Measurements from ENCODE around the gene CEP131.

The CEP131 gene

DNA sequence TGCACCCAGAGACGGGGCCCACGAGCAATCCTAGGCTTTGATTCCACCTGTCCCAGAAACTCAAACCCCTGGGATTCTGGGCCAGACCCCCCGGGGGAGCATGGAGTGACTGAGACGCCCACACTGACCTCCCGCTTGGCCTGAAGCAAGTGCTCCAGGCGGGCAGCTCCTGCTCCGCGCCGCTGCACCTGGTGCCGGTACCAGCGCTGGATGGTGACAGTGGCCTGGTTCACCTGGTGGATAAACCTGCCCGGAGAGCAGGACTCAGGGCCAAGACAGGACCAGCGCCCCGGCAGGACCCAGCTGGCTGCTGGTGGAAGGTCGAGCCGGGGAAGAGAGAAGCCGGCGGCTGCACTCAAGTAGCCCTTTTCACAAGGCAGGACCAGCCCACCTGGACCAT is 22.6 kb downstream of the CEP131 start:
- no peaks in the 10 kb centered on the region for H3K36me3 Mint-ChIP-seq
- CTCF ChIA-PET: interaction anchor here (0.6 kb wide), 1 partner anchor 1637 kb away, joined by 3 read pairs; no protein-coding TSS in a partner anchor
- no peak for DNase-seq
- no peaks in the 10 kb centered on the region for H3K9me3 Mint-ChIP-seq
- H3K27ac Mint-ChIP-seq: no peak overlapping the region
- no peak overlapping the region for H3K4me3 Mint-ChIP-seq
- no peaks in the 10 kb centered on the region for H3K4me1 Mint-ChIP-seq
- no peaks in the 10 kb centered on the region for H3K27me3 Mint-ChIP-seq

DNA sequence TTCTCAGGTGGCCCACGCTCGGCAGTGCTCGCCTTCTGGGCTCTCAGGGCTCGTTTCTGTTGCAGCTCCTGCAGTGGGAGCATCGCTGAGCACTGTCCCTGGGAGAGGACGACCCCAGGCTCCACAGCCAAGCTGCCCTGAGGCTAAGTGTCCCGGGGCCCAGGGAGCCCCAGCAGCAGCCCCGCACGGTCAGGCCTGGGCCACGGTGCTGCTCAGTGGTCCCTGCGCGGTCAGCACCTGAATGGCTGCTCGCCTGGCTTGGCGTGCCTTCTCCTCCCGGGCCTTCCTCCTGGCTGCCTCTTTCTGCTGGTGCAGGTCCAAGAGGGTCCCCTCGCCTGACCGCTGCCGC is 23.3 kb downstream of the CEP131 start:
- Mint-ChIP-seq H3K27ac (no peak overlapping the region), H3K27me3 (no peaks in the 10 kb centered on the region), H3K4me1 (no peaks in the 10 kb centered on the region), H3K4me3 (no peak overlapping the region), H3K9me3 (no peaks in the 10 kb centered on the region), H3K36me3 (no peaks in the 10 kb centered on the region)
- CTCF ChIA-PET: no interaction called here
- DNase-seq: no peak

DNA sequence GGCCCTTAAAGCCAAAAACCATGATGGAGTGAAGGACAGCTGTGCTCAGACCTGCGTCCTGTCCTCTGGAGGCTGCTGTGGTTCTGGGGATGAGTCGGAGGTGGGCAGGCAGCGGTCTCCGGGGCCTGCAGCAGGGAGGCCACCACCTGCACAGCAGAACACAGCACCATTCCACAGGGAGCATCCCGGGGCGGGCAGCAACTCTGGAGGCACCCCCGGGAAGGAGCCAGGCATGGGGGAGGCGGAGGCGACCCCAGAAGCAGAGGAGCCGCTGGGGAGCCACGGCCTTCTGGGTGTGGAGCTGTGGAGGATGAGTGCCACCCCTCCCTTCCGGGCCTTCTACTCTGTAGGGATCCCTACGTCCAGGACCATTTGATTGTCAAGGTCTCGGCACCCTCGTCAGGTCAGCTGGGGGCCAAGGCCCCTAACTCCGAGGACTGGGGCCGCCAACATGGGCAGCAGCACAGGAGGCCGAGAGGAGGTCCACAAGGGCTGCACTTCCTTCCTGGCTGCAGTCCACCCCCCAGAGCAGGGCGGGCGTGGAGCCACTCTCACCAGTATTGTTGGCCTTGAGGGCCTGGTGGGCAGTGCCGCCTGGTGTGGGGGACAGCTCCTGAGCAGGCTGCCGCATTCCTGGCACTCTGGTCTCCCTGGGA is 23.8 kb downstream of the CEP131 start:
- Mint-ChIP-seq H3K36me3 (no peaks in the 10 kb centered on the region), H3K27ac (no peak overlapping the region), H3K4me1 (no peaks in the 10 kb centered on the region), H3K9me3 (no peaks in the 10 kb centered on the region), H3K4me3 (no peak overlapping the region), H3K27me3 (no peaks in the 10 kb centered on the region)
- CTCF ChIA-PET: no interaction called here
- no peak for DNase-seq

DNA sequence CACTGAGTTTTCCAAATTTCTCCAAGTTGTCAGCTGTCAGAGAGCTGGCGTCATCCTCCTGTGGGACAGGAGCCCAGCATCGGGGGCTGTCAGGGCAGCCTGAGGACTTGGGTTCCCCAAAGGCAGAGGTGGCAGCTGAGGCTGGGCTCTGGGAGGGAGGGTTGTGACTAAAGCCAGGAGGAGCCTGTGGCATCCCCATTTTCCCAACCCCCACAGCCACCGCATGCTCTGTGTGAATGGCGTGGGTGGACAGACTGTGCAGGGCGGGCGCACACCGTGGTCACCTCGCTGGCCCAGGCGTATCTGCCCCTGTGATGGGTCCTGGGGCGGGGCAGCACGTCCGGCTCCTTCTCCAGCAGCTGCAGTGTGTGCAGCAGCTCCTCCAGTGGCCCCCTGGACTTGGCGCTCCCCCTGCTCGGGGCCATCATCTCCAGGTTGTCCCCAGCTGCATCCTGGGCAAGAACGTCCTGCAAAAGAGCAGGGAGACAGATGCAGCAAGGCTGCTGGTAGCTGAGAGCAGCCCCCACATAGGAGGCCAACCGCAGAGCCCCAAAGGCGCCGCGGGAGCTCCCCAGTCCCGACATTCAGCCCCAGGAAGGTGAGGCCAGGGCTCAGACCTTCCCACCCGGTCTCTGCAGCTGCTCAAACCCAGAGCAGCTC is 24.8 kb downstream of the CEP131 start:
- DNase-seq: no peak
- Mint-ChIP-seq H3K9me3 (no peaks in the 10 kb centered on the region), H3K27ac (no peak overlapping the region), H3K27me3 (no peaks in the 10 kb centered on the region), H3K4me3 (no peak overlapping the region), H3K4me1 (no peaks in the 10 kb centered on the region), H3K36me3 (no peaks in the 10 kb centered on the region)
- CTCF ChIA-PET: interaction anchor here (0.7 kb wide), 1 partner anchor 56 kb away, joined by 3 read pairs; no protein-coding TSS in a partner anchor

DNA sequence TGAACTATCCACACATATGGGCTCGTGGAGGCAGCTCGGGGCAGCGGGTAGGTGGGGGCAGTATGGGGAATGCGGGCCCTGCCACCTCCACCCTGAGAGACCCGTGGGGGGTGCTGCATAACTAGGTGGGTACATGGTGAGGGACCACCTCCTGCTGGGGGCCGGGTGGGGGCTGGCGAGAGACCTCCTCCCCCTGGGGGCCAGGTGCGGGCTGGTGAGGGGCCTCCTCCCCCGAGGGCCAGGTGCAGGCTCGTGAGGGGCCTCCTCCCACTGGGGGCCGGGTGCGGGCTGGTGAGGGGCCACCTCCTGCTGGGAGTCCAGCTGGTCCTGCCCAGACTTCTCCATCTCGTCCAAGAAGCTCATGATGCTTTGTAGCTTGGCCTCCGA is 25.4 kb downstream of the CEP131 start:
- Mint-ChIP-seq H3K36me3 (no peaks in the 10 kb centered on the region), H3K9me3 (no peaks in the 10 kb centered on the region), H3K4me3 (no peak overlapping the region), H3K27ac (no peak overlapping the region), H3K4me1 (no peaks in the 10 kb centered on the region), H3K27me3 (no peaks in the 10 kb centered on the region)
- DNase-seq: no peak
- CTCF ChIA-PET: no interaction called here

DNA sequence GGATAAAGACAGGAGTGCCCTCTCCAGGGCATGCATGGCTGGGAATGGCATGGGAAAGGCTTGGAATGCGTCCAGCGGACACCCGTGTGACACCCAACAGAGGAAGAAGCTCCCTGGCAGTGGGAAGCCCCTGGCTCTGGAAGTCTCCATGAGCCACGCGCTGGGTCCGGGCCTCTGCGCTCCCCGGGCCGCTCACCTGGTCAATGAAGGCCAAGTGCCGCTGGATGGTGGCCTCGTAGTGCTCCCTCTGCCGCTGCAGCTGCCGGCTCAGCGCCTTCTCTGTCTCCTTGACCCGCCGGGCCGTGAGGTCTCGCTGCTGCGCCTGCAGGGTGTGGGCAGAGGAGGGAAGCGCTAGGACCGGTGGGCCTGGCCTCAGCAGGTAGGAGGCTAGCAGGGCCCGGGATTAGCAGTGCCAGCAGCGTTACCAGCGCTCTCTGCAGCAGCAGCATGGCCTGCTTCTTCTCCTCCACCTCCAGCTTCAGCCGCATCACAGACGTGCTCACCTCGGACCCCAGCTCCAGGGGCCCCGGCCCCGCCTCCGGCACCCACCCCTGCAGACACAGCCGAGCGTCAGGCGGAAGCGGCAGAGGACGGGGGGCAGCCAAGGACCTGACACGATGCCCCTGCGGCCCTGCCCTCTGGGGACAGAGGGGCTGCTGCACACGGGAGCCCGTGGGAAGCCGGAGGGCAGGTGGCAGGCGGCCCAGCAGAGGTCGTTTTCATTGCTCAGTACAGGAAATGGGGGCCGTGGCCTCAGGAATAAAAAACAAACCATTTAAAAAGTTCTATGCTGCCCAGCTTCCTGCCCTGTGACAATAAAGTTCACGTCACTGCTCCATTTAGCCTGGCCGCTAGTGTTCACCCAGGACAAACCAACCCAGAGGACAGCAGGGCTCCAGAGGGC is 26.0 kb downstream of the CEP131 start:
- CTCF ChIA-PET: no interaction called here
- no peaks in the 10 kb centered on the region for H3K27me3 Mint-ChIP-seq
- H3K9me3 Mint-ChIP-seq: no peaks in the 10 kb centered on the region
- H3K4me3 Mint-ChIP-seq: no peak overlapping the region
- no peaks in the 10 kb centered on the region for H3K36me3 Mint-ChIP-seq
- DNase-seq: no peak
- no peaks in the 10 kb centered on the region for H3K4me1 Mint-ChIP-seq
- no peak overlapping the region for H3K27ac Mint-ChIP-seq

DNA sequence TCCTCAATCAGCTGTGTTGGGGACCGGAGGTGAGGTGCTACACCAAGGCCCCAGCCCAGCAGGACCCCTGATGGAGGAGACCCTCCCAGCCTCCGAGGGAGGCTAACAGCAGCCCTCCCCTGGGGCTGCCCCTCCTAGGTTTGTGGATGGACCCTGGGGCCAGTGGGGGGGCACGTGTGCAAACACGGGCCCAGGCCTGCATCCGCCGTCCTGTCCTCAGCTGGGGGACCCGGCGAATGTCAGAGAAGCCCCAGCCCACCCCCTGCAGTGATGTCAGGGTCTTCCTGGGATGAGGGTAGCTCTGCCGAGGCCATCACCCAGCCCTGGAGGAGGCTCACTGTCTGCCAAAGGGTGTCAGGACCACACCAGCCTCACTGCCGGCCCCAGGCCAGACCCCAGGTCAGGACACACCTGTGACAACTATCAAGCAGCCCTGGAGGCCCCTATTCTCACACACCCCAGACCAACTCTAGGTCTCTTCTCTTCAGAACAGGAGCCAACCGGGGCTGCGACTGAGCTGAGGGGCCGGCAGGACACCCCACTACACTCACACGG is 26.7 kb downstream of the CEP131 start:
- H3K27me3 Mint-ChIP-seq: no peaks in the 10 kb centered on the region

DNA sequence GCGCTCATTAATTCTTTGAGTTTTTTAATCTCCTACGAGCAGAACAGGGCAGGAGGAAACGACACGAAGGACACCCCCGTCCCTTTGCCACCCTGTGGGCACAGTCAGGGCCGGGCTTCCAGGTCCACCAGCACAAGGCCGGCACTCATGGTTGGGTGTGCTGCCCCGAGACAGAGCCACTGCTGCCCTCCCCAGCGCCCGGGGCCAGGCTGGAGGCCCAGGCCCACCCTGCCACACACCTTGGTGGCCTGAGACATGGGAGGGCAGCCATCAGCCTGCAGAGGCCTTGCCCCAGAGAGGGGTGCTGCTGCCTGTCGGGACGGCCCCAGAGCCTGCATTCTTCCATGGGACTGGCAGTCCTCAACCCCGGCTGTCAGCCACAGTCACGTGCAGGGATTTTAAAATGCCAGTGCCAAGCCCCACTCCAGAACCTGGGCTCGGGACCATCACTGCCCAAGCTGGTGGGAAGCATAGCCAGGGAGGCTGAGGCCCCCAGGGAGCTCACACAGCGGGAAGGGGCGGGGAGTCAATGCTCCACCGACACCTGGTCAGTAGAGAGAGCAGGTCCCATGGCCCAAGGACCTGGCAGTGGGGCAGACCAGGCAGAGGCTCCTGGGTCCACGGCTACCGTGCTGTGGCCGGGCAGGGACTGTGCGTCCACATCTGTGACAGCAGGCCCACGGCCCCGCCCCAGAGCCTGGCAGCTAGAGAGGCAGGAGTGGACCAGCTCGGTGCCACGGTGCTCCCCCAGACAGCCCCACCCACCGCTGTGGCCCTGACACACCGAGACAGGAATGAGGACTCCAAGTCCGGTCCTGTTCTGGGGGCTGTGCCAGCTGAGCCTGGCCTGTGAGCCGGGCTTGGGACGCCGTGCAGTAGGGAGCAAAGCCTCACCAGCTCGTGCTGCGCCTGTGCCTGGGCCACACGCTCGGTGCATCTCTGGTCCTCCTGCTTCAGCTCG is 27.5 kb downstream of the CEP131 start:
- no peak for DNase-seq
- no peaks in the 10 kb centered on the region for H3K36me3 Mint-ChIP-seq
- CTCF ChIA-PET: no interaction called here
- no peak overlapping the region for H3K4me3 Mint-ChIP-seq
- H3K27ac Mint-ChIP-seq: no peak overlapping the region
- H3K27me3 Mint-ChIP-seq: no peaks in the 10 kb centered on the region
- H3K4me1 Mint-ChIP-seq: no peaks in the 10 kb centered on the region
- H3K9me3 Mint-ChIP-seq: no peaks in the 10 kb centered on the region

More for the DNA sequence above, 26.7 kb downstream of the CEP131 start:
- no peak for DNase-seq
- Mint-ChIP-seq H3K9me3 (no peaks in the 10 kb centered on the region), H3K4me3 (no peak overlapping the region), H3K36me3 (no peaks in the 10 kb centered on the region), H3K4me1 (no peaks in the 10 kb centered on the region), H3K27ac (no peak overlapping the region)
- CTCF ChIA-PET: no interaction called here

DNA sequence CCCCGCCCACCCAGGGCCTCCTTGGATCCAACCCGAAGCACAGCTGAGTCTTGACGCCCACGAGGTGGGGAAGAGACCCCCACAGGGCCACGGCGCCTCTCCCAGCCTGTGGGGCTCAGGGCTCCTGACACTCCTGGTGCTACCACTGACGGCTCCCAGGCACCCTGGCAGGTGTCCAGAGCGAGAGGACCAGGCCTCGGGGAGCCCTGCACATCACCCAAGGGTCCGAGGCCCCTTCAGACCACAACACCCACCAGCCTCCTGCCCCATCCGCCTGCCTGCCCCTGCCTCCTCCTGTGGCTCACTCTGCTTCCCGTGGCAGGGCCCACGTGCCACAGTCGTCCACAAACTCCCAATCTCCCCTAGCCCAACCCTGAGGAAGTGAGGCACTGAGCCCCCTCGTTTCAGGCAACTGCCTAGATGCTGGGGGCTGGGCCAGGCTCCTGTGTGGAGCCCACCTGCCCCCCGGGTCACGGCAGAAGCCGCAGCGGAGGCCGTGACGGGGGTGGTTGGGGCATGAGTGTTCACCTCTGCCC is 28.5 kb downstream of the CEP131 start:
- Mint-ChIP-seq H3K36me3 (no peaks in the 10 kb centered on the region), H3K4me3 (no peak overlapping the region), H3K27me3 (no peaks in the 10 kb centered on the region), H3K9me3 (no peaks in the 10 kb centered on the region), H3K27ac (no peak overlapping the region), H3K4me1 (no peaks in the 10 kb centered on the region)
- no peak for DNase-seq
- CTCF ChIA-PET: no interaction called here

DNA sequence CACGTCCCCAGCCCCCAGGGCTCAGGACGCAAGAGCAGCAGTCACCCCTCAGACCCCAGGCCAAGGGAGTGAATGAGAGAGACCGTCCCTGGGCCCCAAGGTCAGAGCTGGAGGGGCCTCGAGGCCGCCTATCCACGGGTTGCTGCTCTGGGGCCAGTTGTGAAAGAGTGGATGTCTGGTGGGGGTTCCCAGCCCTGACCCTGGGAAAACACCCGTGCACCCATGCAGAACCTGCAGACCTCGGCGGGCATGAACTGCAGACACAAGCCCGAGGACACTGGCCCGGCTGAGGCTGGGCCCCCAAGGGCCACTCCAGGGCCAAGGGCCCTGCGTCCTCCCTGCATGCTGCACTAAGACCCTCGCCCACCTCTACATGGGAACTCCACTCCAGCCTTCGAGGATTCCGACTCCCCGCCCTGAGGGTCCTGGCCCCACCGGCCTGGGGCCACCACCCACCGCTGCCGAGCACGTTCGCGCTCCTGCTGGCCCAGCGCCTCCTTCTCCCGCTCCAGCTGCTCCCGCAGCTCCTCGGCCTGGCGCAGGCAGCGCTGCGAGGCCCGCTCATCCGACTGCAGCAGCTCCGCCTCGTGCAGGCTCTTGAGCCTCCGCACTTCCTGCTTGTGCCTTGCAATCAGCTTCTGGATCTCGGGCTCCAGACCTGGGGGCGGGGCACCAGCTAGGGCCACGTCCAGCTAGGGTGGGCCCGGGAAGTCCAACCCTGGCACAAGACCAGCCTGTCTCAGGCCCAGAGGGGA is 29.1 kb downstream of the CEP131 start:
- H3K36me3 Mint-ChIP-seq: no peaks in the 10 kb centered on the region
- DNase-seq: no peak
- no peaks in the 10 kb centered on the region for H3K27me3 Mint-ChIP-seq
- H3K9me3 Mint-ChIP-seq: no peaks in the 10 kb centered on the region
- CTCF ChIA-PET: no interaction called here
- no peaks in the 10 kb centered on the region for H3K4me1 Mint-ChIP-seq
- no peak overlapping the region for H3K4me3 Mint-ChIP-seq
- no peak overlapping the region for H3K27ac Mint-ChIP-seq

DNA sequence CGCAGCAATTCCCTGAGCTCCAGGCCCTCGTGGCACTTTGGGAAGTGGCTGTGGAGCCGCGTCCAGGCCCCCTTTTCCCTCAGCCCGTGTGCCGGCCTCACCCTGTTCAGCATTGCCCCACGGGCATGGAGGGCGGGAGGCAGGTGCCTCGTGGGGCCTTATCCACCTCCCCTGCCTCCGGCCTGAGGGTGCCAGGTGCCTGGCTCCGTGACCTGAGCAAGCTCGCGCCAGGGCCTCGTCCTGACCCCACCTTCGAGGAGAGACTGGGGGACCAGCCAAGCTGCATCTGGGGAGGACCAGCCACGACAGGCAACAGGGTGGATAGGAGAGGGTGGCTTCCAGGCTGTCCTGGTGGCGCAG is 29.7 kb downstream of the CEP131 start:
- no peaks in the 10 kb centered on the region for H3K27me3 Mint-ChIP-seq
- no peaks in the 10 kb centered on the region for H3K4me1 Mint-ChIP-seq
- H3K9me3 Mint-ChIP-seq: no peaks in the 10 kb centered on the region
- CTCF ChIA-PET: no interaction called here
- H3K4me3 Mint-ChIP-seq: no peak overlapping the region
- no peaks in the 10 kb centered on the region for H3K36me3 Mint-ChIP-seq
- DNase-seq: no peak
- H3K27ac Mint-ChIP-seq: no peak overlapping the region

DNA sequence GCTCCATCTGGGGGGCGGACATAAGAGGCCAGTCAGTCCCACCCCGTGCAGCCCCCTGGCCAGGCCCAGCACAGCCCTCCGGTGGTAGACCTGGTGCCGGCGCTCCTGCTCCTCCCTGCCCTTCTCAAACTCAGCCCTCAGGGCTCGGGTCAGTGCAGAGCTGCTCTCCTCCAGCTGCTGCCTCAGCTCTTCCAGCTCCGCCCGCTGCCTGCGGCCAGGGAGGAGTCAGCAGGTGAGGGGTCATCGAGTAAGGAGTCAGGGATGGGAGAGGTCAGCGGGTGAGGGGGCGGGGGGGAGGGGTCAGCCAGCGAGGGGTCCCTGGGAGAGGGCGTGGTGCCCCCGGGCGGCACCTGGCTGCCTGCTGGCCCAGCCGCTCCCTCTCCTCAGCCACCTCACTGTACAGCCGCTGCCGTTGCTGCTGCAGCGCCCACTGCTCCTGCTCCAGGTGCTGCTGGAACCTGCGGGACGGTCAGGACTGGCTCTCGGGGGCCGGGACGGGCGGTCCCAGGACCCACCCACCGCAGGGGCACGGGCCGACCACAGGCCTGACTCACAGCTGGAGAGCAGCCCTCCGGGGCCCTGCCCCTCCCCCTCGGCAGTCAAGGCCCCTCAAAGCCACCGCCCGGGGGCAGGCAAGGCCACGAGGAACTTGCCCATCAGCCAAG is 30.2 kb downstream of the CEP131 start:
- no peak for DNase-seq
- Mint-ChIP-seq H3K27me3 (no peaks in the 10 kb centered on the region), H3K27ac (no peak overlapping the region), H3K36me3 (no peaks in the 10 kb centered on the region), H3K4me1 (no peaks in the 10 kb centered on the region), H3K9me3 (no peaks in the 10 kb centered on the region), H3K4me3 (no peak overlapping the region)
- CTCF ChIA-PET: no interaction called here

DNA sequence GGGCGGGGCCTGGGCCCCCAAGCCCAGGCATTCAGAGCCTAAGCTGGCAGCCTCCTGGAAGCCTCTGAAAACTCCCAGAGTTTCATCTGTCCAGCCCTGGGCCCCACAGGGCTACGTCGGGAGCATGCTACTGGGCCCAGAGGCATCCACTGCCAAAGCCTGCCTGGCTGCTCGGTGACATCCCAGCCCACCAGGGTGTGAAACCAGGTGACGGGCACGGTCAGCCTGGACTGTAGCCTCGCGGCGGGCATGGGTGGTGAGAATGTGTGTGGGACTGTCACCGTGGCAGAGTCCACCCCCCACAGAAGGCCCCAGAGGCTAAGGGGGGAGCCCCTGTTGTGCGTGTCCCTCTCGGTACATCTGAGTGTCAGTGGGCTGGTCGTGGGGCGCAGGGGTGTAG is 31.1 kb downstream of the CEP131 start:
- no peaks in the 10 kb centered on the region for H3K4me1 Mint-ChIP-seq
- CTCF ChIA-PET: no interaction called here
- no peak overlapping the region for H3K27ac Mint-ChIP-seq
- H3K36me3 Mint-ChIP-seq: no peaks in the 10 kb centered on the region
- H3K27me3 Mint-ChIP-seq: no peaks in the 10 kb centered on the region
- H3K4me3 Mint-ChIP-seq: no peak overlapping the region
- no peaks in the 10 kb centered on the region for H3K9me3 Mint-ChIP-seq
- DNase-seq: no peak

All from activated naive CD4-positive, alpha-beta T cell treated with anti-CD3 and anti-CD28 coated beads, Interleukin-2, amount 10 ng/mL, durations not matched to agents 7 days and 5 days (primary cell).